Neural cell (in vitro differentiated cells): ENCODE data around the gene EBPL. TPM values are rescaled to one million over a fixed set of nuclear protein-coding genes. Genes with fewer than 3 reads are reported as not detected.

Source experiments
- H2AFZ ChIP-seq: fragments of 200-600, 300-800 bp; sonication (generic), shearing (Covaris generic); 2 replicates; pipeline ENCODE4 v1.6.0; 2014; ENCODE audit warnings: low read depth, mild to moderate bottlenecking, antibody characterized with exemption, low read length, moderate library complexity
- H3F3A ChIP-seq: fragments of 200-600 bp; shearing (Covaris generic); 2 replicates; pipeline ENCODE4 v1.6.1; 2016; ENCODE audit warnings: mild to moderate bottlenecking, moderate library complexity, mixed read lengths, antibody characterized with exemption, low read length; ENCODE audit not compliant: insufficient read depth, poor library complexity, severe bottlenecking
- H3K27ac ChIP-seq: fragments of 200-600, 300-800 bp; sonication (generic), shearing (Covaris generic); 2 replicates; pipeline ENCODE4 v1.5.1; 2014; ENCODE audit warnings: mild to moderate bottlenecking, low read length, moderate library complexity
- H3K27me3 ChIP-seq: fragments of 300-800, 200-600 bp; sonication (generic), shearing (Covaris generic); 2 replicates; pipeline ENCODE4 v1.6.0; 2014; ENCODE audit warnings: mild to moderate bottlenecking, low read depth, low read length, moderate library complexity; ENCODE audit not compliant: insufficient read depth
- H3K36me3 ChIP-seq: fragments of 300-800, 200-600 bp; sonication (generic), shearing (Covaris generic); 2 replicates; pipeline ENCODE4 v1.5.1; 2014; ENCODE audit warnings: mild to moderate bottlenecking, antibody characterized with exemption, low read length, moderate library complexity; ENCODE audit not compliant: insufficient read depth
- H3K4me2 ChIP-seq: fragments of 300-800, 200-600 bp; sonication (generic), shearing (Covaris generic); 2 replicates; pipeline ENCODE4 v1.6.0; 2014; ENCODE audit warnings: mild to moderate bottlenecking, low read length
- H3K4me3 ChIP-seq: fragments of 300-800, 200-600 bp; sonication (generic), shearing (Covaris generic); 2 replicates; pipeline ENCODE4 v1.5.1; 2014; ENCODE audit warnings: mild to moderate bottlenecking, low read length, moderate library complexity
- H3K79me2 ChIP-seq: fragments of 200-600 bp; shearing (Covaris generic); replicated peaks from 2 replicates; pipeline ENCODE4 v1.6.0; 2014; ENCODE audit warnings: mild to moderate bottlenecking, low read length, moderate library complexity; ENCODE audit not compliant: insufficient read depth
- H3K9ac ChIP-seq: fragments of 300-800, 200-600 bp; sonication (generic), shearing (Covaris generic); 2 replicates; pipeline ENCODE4 v1.6.1; 2016; ENCODE audit warnings: mild to moderate bottlenecking, low read length, mixed read lengths
- H3K9me2 ChIP-seq: fragments of 200-600 bp; shearing (Covaris generic); 2 replicates; pipeline ENCODE4 v1.6.1; 2016; ENCODE audit warnings: mild to moderate bottlenecking, low read length, mixed read lengths; ENCODE audit not compliant: insufficient read depth
- H3K9me3 ChIP-seq: fragments of 200-600, 300-800 bp; sonication (generic), shearing (Covaris generic); 2 replicates; pipeline ENCODE4 v1.6.1; 2016; ENCODE audit warnings: mild to moderate bottlenecking, mixed run types, low read length, moderate library complexity, mixed read lengths
- H4K20me1 ChIP-seq: fragments of 200-600 bp; shearing (Covaris generic); 2 replicates; pipeline ENCODE4 v1.6.1; 2016; ENCODE audit warnings: mild to moderate bottlenecking, mixed run types; ENCODE audit not compliant: insufficient read depth
- CTCF ChIP-seq: fragments of 450-650 bp; IDR thresholded peaks from 2 replicates; pipeline ENCODE4 v1.5.1; 2014; ENCODE audit warnings: antibody characterized with exemption, mild to moderate bottlenecking, moderate library complexity; ENCODE audit not compliant: poor library complexity, severe bottlenecking
- EP300 ChIP-seq: fragments of 450-650 bp; conservative IDR thresholded peaks from 2 replicates; pipeline ENCODE4 v1.6.1; 2014; ENCODE audit warnings: antibody characterized with exemption, mild to moderate bottlenecking, moderate library complexity; ENCODE audit not compliant: poor library complexity, severe bottlenecking
- EZH2 ChIP-seq: fragments of 200-600, 300-800 bp; shearing (Covaris generic), sonication (generic); IDR thresholded peaks from 2 replicates; pipeline ENCODE4 v1.6.1; 2014; ENCODE audit warnings: antibody characterized with exemption, low read length, borderline replicate concordance, mild to moderate bottlenecking; ENCODE audit not compliant: insufficient read depth, poor library complexity, severe bottlenecking
- MXI1 ChIP-seq: fragments of 450-650 bp; conservative IDR thresholded peaks from 2 replicates; pipeline ENCODE4 v1.6.1; 2014; ENCODE audit warnings: antibody characterized with exemption, mild to moderate bottlenecking; ENCODE audit not compliant: poor library complexity, severe bottlenecking
- POLR2AphosphoS5 ChIP-seq: IDR thresholded peaks from 2 replicates; pipeline ENCODE4 v1.6.1; 2012
- RAD21 ChIP-seq: fragments of 450-650 bp; conservative IDR thresholded peaks from 2 replicates; pipeline ENCODE4 v1.6.1; 2014; ENCODE audit warnings: antibody characterized with exemption, mild to moderate bottlenecking, moderate library complexity
- REST ChIP-seq: IDR thresholded peaks from 2 replicates; pipeline ENCODE4 v1.6.1; 2012; ENCODE audit warnings: borderline replicate concordance
- SMC3 ChIP-seq: fragments of 450-650 bp; conservative IDR thresholded peaks from 2 replicates; pipeline ENCODE4 v1.6.1; 2014; ENCODE audit warnings: antibody characterized with exemption, mild to moderate bottlenecking, moderate library complexity; ENCODE audit not compliant: poor library complexity
- TAF1 ChIP-seq: IDR thresholded peaks from 2 replicates; pipeline ENCODE4 v1.6.1; 2012; ENCODE audit warnings: low read depth
- polyA plus RNA-seq: library from polyadenylated mRNA; depleted of rRNA; stranded (reverse); fragments of >200 nt; gene quantifications from 2 replicates; pipeline ENCODE4 v1.2.3, GENCODE V29; 2014

Gene EBPL
- polyA plus RNA-seq, 1 donor from 2014 or later: 41.2 TPM

DNA sequence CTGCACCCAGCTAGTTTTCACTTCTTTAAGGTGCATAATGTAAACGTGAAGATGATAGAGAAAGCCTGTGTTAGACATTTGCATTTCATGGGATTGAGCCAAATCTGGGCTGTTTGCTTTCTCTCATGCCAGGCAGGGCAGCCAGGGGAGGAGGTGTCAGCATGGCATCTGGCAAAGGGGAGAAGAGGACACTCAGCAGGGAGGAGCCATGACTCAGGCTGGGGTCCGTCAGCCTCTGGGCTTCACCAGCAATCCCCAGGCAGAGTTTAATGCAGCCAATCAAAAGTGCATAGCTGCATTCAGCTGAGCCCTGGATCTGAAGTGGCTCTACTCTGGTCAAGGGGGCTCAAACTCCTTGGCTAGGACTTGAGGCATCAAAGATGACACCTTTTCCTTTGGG is 23.5 kb downstream of the EBPL start:
- Histone ChIP-seq H3K27me3 (no peaks in the 10 kb centered on the region), H2AFZ (no peak overlapping the region), H3K27ac (no peak overlapping the region), H3K9me2 (no peaks in the 10 kb centered on the region), H3K9me3 (no peaks in the 10 kb centered on the region), H3K4me3 (no peak overlapping the region), H3K79me2 (no peaks in the 10 kb centered on the region), H3K4me2 (no peak overlapping the region), H3K9ac (no peak overlapping the region), H3F3A (no peaks in the 10 kb centered on the region), H3K36me3 (no peaks in the 10 kb centered on the region), H4K20me1 (no peaks in the 10 kb centered on the region)
- TF ChIP-seq SMC3: no peak

- H3K9me3 ChIP-seq: no peaks in the 10 kb centered on the region
- H3K36me3 ChIP-seq: no peaks in the 10 kb centered on the region
- no peak overlapping the region for H3K4me3 ChIP-seq
- H3F3A ChIP-seq: no peaks in the 10 kb centered on the region
- no peaks in the 10 kb centered on the region for H4K20me1 ChIP-seq
- no peak overlapping the region for H2AFZ ChIP-seq
- no peak for TF ChIP-seq EZH2
- no peak for TF ChIP-seq RAD21
- TF ChIP-seq CTCF: no peak
- no peak for TF ChIP-seq TAF1
- no peaks in the 10 kb centered on the region for H3K79me2 ChIP-seq
- H3K4me2 ChIP-seq: no peak overlapping the region
- no peak overlapping the region for H3K9ac ChIP-seq
- H3K9me2 ChIP-seq: no peaks in the 10 kb centered on the region
- no peaks in the 10 kb centered on the region for H3K27me3 ChIP-seq
- no peak overlapping the region for H3K27ac ChIP-seq
These were observed 26.7 kb downstream of the EBPL start for GRCh38 chr13:49664606-49665005.

DNA sequence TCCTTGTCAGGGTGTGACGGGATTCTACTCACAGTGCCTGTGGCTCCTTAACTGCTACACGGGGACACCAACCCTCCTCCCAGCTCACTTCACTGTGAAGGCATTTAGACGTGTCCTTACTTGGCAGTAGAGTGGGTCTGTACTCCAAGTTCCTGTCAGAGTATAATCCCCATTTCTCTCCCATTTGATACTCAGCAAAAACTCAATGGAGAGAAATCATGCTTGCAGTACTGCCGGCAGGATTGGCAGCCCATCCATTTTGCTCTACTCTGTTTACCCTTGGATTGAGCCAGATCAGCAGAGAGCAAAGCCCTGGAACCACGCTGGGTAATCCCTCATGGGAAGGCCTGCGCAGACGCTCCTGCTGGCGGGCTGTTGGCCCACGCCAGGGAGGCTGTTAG is 34.0 kb downstream of the EBPL start:
- no peak overlapping the region for H2AFZ ChIP-seq
- H3K79me2 ChIP-seq: no peaks in the 10 kb centered on the region
- no peaks in the 10 kb centered on the region for H3K9me2 ChIP-seq
- no peaks in the 10 kb centered on the region for H3K9me3 ChIP-seq
- no peaks in the 10 kb centered on the region for H4K20me1 ChIP-seq
- no peaks in the 10 kb centered on the region for H3K36me3 ChIP-seq
- no peaks in the 10 kb centered on the region for H3K27me3 ChIP-seq
- H3K9ac ChIP-seq: no peak overlapping the region
- no peak for TF ChIP-seq EZH2
- TF ChIP-seq REST: no peak
- TF ChIP-seq SMC3: no peak
- TF ChIP-seq POLR2AphosphoS5: no peak
- TF ChIP-seq TAF1: no peak
- TF ChIP-seq MXI1: no peak
- TF ChIP-seq RAD21: no peak
- no peak for TF ChIP-seq EP300
- no peak for TF ChIP-seq CTCF
- H3K4me3 ChIP-seq: no peak overlapping the region
- H3F3A ChIP-seq: no peaks in the 10 kb centered on the region
- H3K27ac ChIP-seq: no peak overlapping the region
- no peak overlapping the region for H3K4me2 ChIP-seq
